Stimulated activated CD4-positive, alpha-beta T cell treated with anti-CD3 and anti-CD28 coated beads, Interleukin-2, amount 100 ng/mL, for 4 hours (primary cell): Measurements from ENCODE around the gene CCKAR.

Experiments
- DNase-seq: peaks from one replicate; pipeline ENCODE4 v3.0.0-alpha.2; 2020; ENCODE audit warnings: low read depth

The CCKAR gene

DNA sequence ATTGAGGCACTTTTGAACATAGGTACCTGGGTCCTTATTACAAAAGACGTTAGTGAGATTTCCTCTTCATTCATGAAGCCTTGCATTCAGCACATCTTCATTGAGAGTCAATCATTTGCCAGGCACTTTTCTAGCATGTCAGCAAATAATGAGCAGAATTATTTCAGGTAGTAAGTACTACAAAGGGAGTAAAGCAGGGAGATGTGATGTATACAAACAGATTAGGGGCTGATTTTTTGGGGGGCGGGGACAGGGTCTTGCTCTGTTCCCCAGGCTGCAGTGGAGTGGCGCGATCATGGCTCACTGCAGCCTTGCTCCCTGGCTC, 638 bp upstream of the CCKAR start:
- DNase-seq: no peak

DNA sequence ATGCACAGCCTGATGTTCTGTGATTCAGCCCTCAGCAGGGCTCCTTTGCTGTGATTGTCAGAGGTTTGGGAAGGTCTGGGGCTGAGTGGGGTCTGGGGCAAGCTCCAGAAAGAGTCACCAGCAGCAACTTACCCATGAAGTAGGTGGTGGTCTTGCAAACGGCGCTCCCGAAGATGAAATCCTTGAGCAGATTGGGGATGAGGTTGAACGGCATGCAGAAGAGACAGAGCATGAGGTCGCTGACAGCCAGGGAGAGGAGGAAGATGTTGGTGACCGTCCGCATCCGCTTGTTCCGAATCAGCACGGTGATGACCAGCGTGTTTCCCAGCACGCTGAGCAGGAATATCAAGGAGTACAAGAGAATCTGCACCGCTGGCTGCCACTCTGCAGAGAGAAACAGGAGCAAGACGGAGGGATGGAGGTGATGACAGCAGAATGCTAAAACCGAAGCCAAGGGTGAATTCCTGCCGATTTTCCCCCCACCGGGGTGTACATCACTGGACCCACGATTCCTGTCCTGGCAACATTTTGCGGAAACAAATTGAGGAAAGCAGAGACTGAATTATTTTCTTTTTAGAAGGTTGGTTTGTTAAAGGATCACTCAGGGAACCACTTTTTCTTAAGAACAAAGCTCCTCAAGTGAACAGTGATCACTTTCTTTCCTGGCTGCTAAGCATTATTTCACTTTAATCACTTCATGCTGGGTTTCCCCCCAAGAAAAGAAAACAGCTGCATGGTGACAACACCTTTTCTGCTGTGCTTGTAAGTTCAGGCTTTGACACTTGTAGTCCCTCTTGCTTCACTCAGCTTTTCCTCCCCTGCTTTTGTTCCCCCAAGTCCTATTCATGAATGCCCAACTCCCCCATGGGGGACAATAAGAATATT, 941 bp downstream of the CCKAR start:
- DNase-seq: no peak

DNA sequence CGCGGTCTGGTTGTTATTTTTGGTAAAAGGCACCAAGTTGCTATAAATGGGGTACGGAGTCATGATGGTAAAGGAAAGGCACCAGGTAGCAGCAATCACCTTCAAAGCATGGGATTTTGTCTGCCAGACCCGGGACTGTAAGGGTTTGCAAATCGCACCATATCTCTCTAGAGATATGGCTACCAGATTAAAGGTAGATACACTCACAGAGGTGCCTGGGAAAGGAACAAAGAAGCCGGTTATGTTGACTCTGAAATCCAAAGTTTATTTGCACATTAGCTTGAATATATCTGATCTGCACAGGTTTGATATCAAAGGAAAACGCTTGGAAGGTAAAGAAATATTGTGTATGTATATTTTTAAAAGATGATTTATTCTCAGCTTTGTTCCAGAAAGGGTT, 4.6 kb downstream of the CCKAR start:
- no peak for DNase-seq

DNA sequence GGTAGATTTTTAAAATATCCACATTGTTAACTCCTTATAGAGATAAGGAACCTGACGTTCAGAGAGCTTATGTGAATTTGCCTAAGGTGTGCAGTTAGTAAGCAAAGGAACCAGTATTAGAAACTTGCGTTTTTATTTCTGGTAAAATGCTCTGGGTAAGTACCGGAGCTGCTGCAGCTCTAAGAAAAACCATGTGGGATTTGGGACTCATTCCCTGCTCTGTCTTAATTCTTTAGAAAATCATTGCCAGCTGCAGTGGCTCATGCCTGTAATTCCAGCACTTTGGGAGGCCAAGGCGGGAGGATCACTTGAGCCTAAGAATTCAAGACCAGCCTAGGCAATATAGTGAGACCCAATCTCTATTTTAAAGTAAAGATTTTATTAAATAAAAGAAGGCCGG, 5.8 kb downstream of the CCKAR start:
- DNase-seq: no peak

DNA sequence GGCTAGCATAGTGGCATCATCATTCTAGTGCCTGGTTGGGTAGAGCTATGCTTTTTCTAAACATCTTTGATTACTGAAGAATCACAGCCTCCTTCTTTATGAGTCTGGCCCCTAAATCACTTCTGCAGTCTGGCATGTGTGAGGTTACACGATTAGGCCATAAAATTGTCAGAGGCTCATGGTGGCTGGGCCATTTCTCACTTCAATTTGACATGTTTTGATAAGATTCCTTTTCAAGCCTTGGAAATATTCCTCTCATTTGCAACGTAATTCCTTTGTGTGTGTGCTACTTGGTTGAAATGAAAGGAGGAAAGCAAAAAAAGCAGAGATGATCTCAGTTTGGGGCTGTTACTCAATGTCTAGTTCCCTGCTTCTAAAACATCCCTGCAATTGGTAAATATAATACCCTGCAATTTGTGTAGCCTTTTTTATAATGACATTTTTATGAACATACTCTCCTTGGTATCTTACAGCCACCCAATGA, 6.2 kb downstream of the CCKAR start:
- no peak for DNase-seq

DNA sequence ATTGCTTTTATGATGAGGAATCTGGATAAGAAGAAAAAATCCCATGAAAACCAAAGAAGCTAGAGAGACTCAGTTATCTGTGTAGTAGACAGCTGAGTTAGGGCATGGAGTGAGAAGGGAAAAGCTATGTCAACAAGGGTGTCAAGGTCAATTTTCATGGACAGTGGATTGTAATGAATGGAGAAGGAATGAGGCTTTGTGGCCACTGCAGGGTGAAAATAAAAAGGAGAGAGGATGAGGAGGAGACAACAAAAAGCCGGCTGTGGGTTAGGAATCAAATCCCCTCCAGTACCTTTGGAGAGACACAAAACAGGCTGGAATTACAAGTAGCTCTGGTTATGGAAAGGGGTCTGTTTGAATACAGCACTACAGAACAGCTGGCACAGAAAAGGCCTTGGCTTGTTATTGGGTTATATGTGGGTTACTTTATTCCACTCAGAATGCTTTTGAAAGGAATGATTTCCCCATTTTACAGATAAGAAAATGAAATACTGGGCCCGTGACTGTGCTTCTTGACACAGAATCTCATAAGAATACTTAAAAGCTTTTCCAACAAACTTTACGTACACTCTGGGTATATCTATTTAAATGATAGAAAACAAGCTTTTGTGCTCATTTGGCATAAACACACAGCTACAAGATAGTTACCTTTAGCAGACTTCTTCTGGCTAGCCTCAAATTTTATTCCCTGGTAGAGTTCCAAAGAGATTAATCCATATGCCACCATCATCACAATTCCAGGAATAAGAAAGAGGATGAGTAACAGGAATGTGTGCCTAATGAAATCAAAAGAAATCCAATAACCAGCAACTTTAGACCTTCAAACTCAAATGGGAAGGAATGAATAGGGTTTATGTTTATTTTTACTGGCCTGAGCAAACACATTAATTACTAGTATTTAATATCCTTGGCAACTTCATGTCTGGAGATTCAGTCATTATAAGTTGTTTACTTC, 7.5 kb downstream of the CCKAR start:
- no peak for DNase-seq

DNA sequence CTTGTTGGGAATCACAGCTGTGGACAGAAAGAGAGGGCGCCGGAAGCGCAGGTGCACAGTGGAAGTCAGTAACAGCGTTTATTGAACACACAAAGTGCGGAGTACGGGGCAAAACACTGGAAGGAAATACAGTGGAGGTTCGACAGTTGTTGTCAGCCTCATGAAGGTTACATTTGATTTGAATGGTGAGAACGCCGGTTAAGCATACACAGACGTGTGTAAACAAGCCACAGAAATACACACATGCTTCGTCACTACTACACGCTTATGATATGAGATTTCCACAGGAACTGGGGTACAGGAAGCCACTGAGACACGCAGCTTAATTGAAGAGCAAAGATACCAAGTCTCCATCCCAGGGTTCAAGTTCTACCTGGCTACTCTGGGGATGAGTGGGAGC, 12.0 kb downstream of the CCKAR start:
- no peak for DNase-seq

DNA sequence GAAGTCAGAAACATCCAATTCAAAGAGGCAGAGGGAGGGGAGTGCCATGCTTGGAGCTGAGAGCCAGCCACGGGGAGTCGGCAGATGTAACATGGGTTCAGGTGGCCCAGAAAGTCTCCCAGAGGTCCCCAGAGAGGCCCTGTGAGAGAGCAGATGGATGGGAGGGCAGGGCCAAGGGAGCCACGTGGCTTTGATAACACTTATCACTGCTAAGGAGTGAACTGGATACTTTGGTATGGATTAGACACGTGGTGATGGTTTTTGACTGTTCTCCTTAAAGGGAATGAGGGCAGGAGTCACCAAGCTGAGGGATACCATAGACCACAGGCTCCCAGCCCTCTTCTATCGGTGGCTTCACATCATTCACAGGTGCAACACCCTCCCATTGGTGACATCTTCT, 13.7 kb downstream of the CCKAR start:
- DNase-seq: no peak

DNA sequence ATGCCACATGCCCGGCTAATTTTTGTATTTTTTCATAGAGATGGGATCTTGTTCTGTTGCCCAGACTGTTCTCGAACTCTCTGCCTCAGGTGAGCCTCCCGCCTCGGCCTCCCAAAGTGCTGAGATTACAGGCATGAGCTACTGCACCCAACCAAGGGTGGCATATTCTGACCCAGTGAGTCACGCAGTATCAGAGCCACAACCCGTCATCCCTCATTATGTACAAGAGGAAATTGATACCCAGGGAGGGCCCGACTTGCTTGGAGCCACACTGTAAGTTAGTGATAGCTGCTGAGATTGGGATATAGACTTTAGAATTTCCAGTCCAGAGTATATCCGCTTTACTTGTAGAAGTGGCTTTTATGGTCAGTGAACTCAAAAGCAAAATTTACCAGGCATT, 14.6 kb downstream of the CCKAR start:
- no peak for DNase-seq

DNA sequence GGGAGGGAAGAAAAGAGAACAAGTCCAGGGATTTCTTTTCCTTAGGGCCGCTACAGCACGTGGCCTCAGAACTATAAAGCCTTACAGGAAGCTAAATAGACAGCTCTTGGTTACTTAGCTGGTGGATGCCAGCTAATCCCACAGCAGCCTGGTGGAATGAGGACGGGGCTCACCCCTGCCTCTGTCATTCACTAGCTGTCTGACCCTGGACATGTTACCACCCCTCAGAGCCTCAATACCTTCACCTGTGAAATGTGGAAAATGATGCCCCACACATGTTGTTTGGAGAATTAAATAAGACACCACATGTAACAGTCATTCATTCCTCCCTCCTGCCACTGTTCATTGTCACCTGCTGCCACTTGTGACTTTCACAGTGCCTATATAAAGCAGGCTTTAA, 15.7 kb downstream of the CCKAR start:
- no peak for DNase-seq

DNA sequence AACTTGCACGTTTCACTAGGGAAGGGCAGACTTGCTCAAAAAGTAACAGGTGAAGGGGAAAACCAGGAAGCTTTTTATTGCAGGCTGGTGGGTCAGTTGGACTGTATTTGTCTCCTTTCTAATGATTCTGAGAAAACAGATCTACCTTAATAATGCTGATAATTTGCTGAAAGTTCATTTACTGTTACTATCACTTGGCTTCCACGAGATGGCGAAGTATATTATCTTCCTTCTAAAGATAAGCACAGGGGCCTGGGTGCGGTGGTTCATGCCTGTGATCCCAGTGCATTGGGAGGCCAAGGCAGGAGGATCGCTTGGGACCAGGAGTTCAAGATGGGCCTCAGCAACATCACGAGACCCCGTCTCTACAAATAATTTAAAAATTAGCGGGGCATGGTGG, 16.4 kb downstream of the CCKAR start:
- no peak for DNase-seq

DNA sequence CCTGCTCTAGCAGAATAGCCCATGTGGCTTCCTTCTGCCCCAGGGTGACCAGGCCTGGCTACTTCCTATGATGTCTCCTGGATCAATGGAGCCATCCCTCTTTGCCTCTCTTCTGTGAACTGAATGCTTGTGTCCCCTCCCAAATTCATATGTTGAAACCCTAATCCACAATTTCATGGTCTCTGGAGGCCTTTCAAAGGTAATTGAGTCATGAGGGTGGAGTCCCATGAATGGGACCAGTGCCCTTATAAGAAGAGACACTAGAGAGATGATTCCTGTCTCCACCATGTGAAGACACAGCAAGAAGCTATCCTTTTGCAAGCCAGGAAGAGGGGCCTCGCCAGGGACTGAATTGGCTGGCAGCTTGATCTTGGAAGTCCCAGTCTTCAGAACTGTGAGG, 18.4 kb downstream of the CCKAR start:
- DNase-seq: no peak

DNA sequence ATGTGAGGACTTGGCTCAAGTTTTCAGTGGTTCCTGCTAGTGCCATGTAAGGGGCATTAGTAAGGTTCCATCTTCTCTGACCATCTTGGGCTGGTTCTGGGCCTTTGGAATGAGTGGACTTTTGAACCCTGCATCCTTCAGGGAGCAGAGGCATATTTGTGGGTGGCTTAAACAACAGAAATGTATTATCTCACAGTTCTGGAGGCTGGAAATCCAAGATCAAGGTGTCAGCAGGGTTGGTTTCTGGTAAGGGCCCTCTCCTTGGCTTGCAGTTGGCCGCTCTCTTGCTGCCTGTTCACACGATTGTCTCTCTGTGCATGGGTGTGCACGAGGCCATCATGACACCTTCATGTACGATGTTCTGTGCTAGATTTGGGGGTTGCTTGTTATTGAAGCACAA, 21.3 kb downstream of the CCKAR start:
- DNase-seq: no peak

DNA sequence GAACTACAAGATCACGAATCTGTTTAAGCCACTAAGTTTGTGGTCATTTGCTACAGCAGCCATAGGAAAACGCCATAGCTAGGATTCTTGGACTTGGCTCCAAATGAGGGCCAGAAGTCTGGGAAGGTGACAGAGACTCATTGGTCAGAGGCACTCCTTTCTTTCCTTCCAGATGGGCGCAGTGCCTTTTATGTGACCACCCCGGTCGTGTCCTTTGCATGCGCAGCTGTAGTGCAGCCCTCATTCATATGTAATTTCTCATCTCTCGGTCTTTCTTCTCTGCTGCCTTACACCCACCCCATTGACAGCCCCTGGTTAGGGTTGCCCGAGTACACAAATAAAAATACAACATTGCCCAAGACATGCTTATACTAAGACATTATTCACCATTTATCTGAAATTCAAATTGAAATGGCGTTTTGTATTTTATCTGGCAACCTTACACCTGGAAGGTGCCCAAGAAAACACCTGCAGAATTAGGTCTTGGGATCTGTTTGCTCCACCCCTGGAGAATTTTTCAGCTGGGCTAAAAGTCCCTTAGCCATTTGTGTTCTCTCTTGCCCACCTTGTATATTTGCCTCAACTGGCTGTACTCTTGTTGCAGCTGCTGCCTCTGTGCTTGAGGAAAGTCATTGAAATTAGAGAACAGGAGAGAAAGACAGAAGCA, 21.9 kb downstream of the CCKAR start:
- DNase-seq: no peak

DNA sequence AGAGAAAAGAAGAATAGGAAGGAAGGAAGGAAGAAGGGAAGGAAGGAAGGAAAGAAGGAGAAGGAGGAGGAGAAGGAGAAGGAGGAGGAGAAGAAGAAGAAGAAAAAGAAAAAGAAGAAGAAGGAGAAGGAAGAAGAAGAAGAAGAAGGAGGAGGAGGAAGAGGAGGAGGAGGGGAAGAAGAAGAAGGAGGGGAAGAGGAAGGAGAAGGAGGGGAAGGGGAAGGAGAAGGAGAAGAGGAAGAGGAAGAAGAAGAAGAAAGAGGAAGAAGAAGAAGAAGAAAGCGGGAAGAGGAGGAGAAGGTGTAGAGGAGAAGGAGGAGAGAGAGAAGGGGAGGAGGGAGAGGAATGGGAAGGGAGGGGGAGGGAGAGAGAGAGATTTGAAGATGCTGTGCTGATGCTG, 22.6 kb downstream of the CCKAR start:
- DNase-seq: no peak

DNA sequence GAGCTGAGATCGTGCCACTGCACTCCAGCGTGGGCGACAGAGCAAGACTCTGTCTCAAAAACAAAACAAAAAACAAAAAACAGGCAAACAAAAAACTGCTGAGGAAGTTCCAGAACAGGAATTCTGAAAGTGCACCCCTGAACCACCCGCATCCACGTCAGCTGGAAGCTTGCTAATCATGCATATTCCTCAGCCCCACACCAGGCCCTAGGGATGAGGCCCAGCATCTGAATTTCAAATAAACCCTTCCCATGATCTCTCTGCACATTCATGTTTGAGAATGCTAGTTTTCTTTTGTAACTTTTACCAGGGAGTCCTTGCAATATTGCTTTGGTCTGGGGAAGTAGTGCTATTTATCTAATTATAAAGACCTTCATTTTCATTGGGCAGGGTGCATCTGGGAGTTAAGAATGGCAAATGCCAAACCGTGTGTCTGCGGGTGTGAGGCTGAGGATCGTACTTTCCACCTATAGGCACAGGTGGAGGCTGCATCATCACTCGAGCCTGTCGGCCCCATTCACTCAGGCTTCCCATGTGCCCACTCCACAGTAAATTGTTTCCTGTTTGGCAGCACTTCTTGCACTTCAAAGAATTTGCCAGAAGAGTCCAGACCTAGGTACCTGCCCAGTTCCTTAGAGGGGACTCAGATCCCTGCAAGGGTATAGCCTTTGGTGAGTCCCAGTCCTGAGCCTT, 23.6 kb downstream of the CCKAR start:
- no peak for DNase-seq

DNA sequence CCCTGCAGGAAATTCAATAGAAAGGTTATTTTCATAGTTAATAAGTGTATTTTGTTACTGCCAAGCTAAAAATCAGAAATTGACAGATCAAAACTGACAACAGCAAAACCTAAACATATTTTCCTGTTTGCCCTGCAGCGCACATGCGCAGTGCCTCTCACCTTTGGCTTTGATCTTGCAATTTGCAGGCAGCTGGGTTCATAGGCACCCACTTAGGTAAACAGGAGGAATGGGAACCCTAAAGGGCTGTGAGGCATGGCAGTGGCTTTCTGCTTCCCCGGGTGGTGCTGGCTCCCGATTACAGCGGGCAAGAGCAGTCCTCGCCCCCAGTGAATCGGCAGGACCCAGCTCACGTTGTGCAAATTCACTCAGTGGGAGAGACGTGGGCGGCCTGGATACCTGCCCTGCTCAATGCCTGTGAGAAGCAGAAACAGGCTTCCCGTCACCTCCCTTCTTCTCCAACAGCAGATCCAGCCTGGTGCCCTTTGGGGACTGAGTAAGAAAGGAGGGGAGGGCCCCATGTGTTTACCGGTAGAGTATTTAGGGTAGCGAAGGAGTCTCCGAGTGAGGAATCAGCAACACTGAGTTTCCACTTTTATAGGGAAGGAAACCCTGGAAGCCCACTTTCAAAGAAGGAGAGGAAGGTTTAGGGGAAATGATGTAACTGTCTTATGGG, 25.7 kb downstream of the CCKAR start:
- DNase-seq: no peak

DNA sequence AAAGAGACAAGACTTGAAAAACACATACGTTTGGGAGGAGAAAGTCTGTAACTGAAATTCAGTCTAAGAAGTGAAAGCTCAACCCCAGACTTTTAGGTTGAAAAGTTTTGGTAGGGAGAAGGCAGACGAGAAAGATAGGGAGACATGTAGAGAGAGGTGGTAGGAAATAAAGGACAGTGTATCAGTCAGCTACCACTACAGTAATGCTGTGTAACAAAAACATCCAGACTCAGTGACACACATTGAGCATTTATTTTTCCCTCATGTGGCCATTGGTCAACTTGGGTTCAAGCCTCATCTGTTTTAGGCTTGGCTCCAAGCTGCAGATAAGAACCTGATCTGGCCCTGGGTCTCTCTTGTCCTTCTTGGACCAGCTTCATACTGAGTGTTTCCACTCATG, 26.9 kb downstream of the CCKAR start:
- DNase-seq: no peak

DNA sequence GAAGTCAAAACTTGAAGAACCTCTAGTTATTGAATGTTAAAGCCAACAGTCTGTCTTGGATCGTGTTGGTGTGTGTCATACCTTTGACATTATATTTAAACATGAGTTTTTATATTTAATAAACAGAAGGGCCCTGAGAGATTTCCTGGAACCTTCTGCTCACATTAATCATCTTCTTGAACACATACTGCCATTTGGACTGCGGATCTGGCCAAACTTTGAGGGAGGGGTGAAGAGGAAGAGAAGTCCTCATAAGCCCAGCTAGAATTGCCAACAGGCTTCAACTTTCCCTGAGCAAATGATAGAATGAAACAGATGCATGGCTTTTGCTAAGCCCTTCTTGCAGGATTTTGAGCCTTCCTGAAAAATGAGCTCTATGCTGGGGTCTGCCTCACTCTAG, 27.4 kb downstream of the CCKAR start:
- no peak for DNase-seq

DNA sequence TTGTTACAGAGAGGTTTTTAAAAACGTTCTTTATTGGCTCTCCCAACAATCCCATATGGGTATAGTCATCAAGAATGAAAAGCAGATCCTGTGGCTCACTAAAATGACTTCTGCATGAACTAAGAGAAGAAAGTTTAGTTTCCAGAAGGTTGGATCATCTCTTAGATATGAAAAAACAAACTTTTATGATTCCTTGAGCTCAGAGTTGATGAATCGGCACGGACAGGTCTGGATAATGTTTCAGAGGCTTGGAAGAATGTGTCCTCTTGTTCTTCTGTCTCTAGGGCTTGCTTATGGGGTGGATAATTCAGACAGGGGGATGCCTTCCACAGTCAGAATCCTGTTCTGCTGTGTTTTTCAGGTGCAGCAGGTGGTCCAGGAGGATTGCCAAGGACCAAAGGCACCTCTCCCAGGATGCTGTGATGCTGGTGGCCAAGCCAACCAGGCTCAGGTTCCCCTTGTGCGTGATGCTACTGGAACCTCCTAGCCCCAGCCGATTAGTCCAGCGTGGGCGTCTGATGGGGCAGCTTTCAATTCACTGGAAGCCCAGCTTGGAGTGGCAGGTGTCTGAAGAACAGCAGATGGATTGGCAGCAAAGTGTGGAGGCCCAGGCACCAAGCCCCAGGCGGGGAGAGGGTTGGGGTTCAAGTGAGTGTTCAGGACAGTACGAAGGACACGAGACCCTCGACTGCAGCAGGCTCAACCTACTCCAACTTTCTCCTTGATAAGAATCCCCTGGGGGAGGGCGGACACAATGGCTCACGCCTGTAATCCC, 30.3 kb downstream of the CCKAR start:
- DNase-seq: no peak
